ENCODE data around the gene CRABP2.

CRABP2 gene

GRCh38 chr1:156708218-156708661 is 2.9 kb upstream of the CRABP2 start:
- DNase-seq (ENCODE audit: low spot score): no peak

- DNase-seq (ENCODE audit: low spot score): no peak
Observed at GRCh38 chr1:156707417-156708217, 2.2 kb upstream of the CRABP2 start.

- DNase-seq (ENCODE audit: low spot score): no peak
Observed at GRCh38 chr1:156706657-156707416, 1.5 kb upstream of the CRABP2 start.

- DNase-seq (ENCODE audit: low spot score): no peak
Observed at GRCh38 chr1:156705918-156706656, 704 bp upstream of the CRABP2 start.

- DNase-seq (ENCODE audit: low spot score): no peak
Observed at GRCh38 chr1:156704930-156705320, 458 bp downstream of the CRABP2 start.

- no peak for DNase-seq (ENCODE audit: low spot score)
Observed at GRCh38 chr1:156704166-156704711, 1.1 kb downstream of the CRABP2 start.

GRCh38 chr1:156703741-156704140 is 1.6 kb downstream of the CRABP2 start:
- no peak for DNase-seq (ENCODE audit: low spot score)

- DNase-seq (ENCODE audit: low spot score): no peak
Observed at GRCh38 chr1:156703336-156703735, 2.0 kb downstream of the CRABP2 start.

- DNase-seq (ENCODE audit: low spot score): no peak
Observed at GRCh38 chr1:156700736-156701531, 4.4 kb downstream of the CRABP2 start.

GRCh38 chr1:156698995-156699394 is 6.4 kb downstream of the CRABP2 start:
- DNase-seq (ENCODE audit: low spot score): no peak

GRCh38 chr1:156697481-156697880 is 7.9 kb downstream of the CRABP2 start:
- no peak for DNase-seq (ENCODE audit: low spot score)

GRCh38 chr1:156696755-156697154 is 8.6 kb downstream of the CRABP2 start:
- no peak for DNase-seq (ENCODE audit: low spot score)

- no peak for DNase-seq (ENCODE audit: low spot score)
Observed at GRCh38 chr1:156694690-156694962, 10.8 kb downstream of the CRABP2 start.

GRCh38 chr1:156693848-156694689 is 11.3 kb downstream of the CRABP2 start:
- DNase-seq (ENCODE audit: low spot score): no peak

- DNase-seq (ENCODE audit: low spot score): no peak
Observed at GRCh38 chr1:156692925-156693847, 12.2 kb downstream of the CRABP2 start.

- DNase-seq (ENCODE audit: low spot score): no peak
Observed at GRCh38 chr1:156692441-156692924, 12.9 kb downstream of the CRABP2 start.

- DNase-seq (ENCODE audit: low spot score): no peak
Observed at GRCh38 chr1:156691665-156692440, 13.5 kb downstream of the CRABP2 start.

- no peak for DNase-seq (ENCODE audit: low spot score)
Observed at GRCh38 chr1:156691191-156691590, 14.2 kb downstream of the CRABP2 start.

GRCh38 chr1:156690675-156691036 is 14.7 kb downstream of the CRABP2 start:
- DNase-seq (ENCODE audit: low spot score): no peak
